Stimulated activated naive CD8-positive, alpha-beta T cell treated with anti-CD3 and anti-CD28 coated beads, Interleukin-15, amount 100 ng/mL, for 72 hours (primary cell): Measurements from ENCODE around the gene PTS.
A peak's percentile ranks its signal among the peaks of the same experiment; 100 is the strongest.

Source experiments
- ATAC-seq: fragments of 150-1000 bp; cut with Tn5 transposase; 2 replicates; pipeline ENCODE4 v1.10.0; 2021; ENCODE audit warnings: mild to moderate bottlenecking, moderate library complexity
- DNase-seq, 2 donors: peaks; one replicate each; pipeline ENCODE4 v3.0.0; 2021 to 2022
- H3K27ac Mint-ChIP-seq, 2 donors: one replicate each; pipeline ENCODE4 v1.8.0; 2022; ENCODE audit warnings: mild to moderate bottlenecking in 2 of 2, mixed read lengths in 2 of 2, moderate library complexity in 2 of 2
- H3K27me3 Mint-ChIP-seq: one replicate; pipeline ENCODE4 v1.8.0; 2022; ENCODE audit warnings: mixed read lengths
- H3K4me1 Mint-ChIP-seq: one replicate; pipeline ENCODE4 v1.8.0; 2022; ENCODE audit warnings: mild to moderate bottlenecking, mixed read lengths
- H3K4me3 Mint-ChIP-seq, 2 donors: one replicate each; pipeline ENCODE4 v1.8.0; 2022; ENCODE audit warnings: mild to moderate bottlenecking in 2 of 2, mixed read lengths in 2 of 2, moderate library complexity in 1 of 2
- H3K9me3 Mint-ChIP-seq, 2 donors: one replicate each; pipeline ENCODE4 v1.8.0; 2022; ENCODE audit warnings: mixed read lengths in 2 of 2

Gene PTS

DNA sequence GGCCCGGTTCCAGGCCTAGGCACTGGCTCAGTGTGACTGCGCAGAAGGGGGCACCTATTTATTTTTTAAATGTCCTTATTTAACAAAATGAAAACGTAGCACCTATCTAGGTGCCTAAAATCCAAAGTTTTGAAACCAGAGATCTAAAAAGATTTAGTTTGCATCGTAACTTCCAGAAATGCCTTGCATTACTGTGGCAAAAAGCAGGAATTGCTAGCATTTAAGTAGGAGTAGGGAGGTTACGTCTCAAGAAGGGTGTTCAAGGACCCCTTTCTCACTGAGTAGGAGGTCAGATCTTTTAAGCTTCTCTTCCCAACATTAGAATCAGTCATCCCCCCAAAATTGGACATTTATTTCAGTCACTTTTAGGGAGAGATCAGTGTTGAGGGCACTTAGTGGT lies 42.2 kb downstream of the PTS start:
- Mint-ChIP-seq H3K27ac (no peak overlapping the region), H3K27me3 (no peaks in the 10 kb centered on the region), H3K9me3 (no peaks in the 10 kb centered on the region), H3K4me3 (no peak overlapping the region), H3K4me1 (no peaks in the 10 kb centered on the region)
- no peak for ATAC-seq
- DNase-seq: no peak

DNA sequence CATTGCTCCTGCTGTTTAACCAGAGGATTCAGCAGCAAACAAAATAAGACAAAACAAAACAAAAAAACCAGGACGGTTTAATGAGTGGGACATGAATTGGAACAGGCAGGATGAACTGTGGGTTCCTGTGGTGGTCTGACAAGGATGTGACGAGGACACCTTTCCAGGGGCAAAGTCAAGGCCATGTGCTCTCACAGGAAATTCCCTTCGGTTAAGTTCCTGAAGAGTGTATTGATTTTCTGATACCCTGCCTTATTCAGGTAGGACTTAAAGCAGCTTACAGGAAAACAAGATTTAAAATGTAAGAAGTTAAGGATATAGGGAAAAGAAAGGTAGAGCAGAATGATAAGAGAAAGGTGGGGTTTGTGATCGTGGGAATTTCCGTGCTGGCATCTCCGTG lies 42.9 kb downstream of the PTS start:
- DNase-seq (no peak), ATAC-seq (no peak)
- no peaks in the 10 kb centered on the region for H3K27me3 Mint-ChIP-seq
- no peaks in the 10 kb centered on the region for H3K4me1 Mint-ChIP-seq
- H3K27ac Mint-ChIP-seq: peak overlapping the region in 1 of 2 donors; percentile 21
- no peak overlapping the region for H3K4me3 Mint-ChIP-seq
- no peaks in the 10 kb centered on the region for H3K9me3 Mint-ChIP-seq

DNA sequence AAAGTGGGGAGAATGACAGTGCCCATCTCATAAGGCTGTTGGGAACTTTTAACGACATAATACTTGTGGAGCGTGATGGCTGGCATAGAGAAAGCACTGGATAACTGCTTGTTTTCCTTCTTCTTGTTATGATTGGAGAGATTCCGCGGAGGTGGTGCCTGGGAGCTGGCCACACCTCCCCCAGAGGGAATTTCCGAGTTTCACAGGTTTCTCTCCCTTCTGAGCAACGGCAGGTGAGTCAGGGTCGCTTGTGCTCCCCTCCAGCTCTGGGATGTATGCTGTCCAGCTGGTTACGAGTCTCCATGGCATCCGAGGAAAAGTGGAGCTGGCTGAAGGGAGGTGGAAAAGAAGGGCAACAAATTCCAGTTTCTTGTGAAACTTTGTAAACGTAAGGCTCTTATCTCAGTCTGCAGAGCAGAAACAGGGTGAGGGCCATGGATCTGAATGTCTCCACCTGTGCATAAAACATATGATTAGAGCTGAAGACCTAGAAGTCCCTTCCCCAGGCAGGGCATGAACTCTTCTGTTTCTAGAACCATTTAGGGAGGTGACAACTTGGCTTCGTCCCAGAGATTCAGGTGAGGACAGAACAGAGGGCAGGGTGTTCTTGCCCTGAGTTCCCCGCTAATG lies 44.4 kb downstream of the PTS start:
- Mint-ChIP-seq H3K27me3 (no peaks in the 10 kb centered on the region), H3K4me3 (no peak overlapping the region), H3K4me1 (no peaks in the 10 kb centered on the region), H3K9me3 (no peaks in the 10 kb centered on the region), H3K27ac (peak overlapping the region in 1 of 2 donors; percentile 9)
- ATAC-seq (no peak), DNase-seq (no peak)

DNA sequence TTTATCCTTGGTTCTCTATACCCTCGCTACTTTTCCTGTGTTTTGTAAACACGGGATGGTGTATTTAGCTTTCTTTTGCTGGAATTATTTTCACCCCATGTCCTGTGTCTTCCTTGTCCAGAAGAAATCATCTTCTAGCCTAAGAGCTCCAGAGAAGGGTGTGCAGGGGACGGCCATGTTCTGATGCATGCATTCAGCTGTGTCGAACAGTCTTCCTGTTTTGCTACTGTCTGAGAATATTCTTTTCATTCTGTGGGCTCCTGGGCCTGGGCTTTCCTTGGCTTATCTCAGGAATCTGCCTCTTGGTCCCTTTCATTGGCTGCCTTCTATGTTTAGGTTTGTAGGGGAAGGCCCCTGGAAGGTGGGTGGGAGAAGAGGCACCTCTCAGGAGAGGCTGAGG lies 45.0 kb downstream of the PTS start:
- ATAC-seq (no peak), DNase-seq (no peak)
- no peak overlapping the region for H3K4me3 Mint-ChIP-seq
- H3K9me3 Mint-ChIP-seq: no peaks in the 10 kb centered on the region
- no peaks in the 10 kb centered on the region for H3K4me1 Mint-ChIP-seq
- no peaks in the 10 kb centered on the region for H3K27me3 Mint-ChIP-seq
- H3K27ac Mint-ChIP-seq: no peak overlapping the region

DNA sequence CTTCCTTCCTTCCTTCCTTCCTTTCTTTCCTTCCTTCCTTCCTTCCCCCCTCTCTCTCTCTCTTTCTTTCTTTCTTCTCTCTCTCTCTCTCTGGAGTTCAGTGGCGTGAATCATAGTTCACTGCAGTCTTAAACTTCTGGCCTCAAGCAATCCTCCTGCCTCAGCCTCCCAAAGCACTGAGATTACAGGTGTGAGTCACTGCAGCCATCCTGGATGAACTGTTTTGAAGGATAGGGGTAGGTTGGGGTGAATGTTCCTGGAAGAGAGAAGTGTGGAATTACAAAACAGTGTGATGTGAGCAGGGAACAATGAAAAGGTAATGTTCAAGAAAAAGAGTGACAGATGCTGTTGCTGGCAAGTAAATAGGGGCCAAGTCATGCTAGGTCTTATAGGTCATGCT lies 46.8 kb downstream of the PTS start:
- Mint-ChIP-seq H3K4me1 (no peaks in the 10 kb centered on the region), H3K27ac (no peak overlapping the region), H3K4me3 (no peak overlapping the region), H3K9me3 (no peaks in the 10 kb centered on the region), H3K27me3 (no peaks in the 10 kb centered on the region)
- ATAC-seq (no peak), DNase-seq (no peak)

DNA sequence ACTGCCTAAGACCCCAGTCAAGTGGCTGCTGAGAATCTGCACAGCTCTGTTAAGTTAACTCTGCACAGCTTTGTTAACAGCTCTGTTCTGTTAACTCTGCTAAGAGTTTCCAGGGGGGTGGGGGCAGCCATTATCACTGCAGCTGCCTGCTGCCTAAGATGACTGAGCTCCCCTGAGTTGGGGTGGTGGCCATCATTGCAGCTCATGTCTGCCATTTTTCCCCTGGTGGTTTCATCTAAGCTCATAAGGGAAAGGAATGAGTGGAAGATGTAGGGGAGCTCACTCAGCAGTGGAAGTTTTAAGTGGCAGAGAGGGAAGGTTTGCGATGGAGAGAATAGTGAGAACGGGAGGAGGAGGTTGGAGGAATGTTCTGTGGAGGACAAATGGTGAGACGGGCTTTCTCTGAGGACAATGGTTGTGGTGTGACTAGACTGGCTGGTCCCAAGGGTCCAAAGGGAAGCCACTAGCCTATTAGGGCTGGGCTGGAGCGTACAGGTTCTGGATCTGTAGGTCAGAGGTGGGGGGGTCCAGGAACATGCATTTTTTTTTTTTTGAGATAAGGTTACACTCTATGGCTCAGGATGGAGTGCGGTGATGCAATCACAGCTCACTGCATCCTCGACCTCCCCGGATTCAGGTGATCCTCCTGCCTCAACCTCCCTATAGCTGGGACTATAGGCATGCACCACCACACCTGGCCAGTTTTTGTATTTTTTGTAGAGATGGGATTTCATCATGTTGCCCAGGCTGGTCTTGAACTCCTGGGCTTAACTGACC lies 48.0 kb downstream of the PTS start:
- ATAC-seq (no peak), DNase-seq (no peak)
- no peak overlapping the region for H3K27ac Mint-ChIP-seq
- no peaks in the 10 kb centered on the region for H3K4me1 Mint-ChIP-seq
- H3K27me3 Mint-ChIP-seq: no peaks in the 10 kb centered on the region
- no peak overlapping the region for H3K4me3 Mint-ChIP-seq
- H3K9me3 Mint-ChIP-seq: no peaks in the 10 kb centered on the region

DNA sequence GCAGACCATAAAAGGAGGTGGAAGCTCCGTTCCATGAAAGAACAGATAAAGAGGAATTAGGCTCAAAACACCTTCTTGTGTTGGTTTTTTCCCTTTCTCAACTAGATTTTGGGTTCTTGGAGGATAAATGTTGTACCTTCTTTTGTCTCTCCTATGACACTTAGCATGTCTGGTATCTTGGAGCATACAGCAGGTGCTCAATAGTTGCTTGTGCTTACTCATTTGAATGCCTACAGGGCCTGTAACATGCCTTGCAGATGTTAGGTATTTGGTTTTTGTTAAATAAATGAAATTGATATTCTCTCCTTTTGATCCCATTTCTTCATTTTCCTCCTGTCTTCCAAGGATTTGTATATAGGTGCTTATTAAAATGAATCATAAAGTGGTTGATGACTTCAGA lies 50.8 kb downstream of the PTS start:
- ATAC-seq (no peak), DNase-seq (no peak)
- peaks cover 20% of the 10 kb centered on the region for H3K4me1 Mint-ChIP-seq
- no peaks in the 10 kb centered on the region for H3K27me3 Mint-ChIP-seq
- H3K27ac Mint-ChIP-seq: no peak overlapping the region
- no peaks in the 10 kb centered on the region for H3K9me3 Mint-ChIP-seq
- H3K4me3 Mint-ChIP-seq: no peak overlapping the region

DNA sequence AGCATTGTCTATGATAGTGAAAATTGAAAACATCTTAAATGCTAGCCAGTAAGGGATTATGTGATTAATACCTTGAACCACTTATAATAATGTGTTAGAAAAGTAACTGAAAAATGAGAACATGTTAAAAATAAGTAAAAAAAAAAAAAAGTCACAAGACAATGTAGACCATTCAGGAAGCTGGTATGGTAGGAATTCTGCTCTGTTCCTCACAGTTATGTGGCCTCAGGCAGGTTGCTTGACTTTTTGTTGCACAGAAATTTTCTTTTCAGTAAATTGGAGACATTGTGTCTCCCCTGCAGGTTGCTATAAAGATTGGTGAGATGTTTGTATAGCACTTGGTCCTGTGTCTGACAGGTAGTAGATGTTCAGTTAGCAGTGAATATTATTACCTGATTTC lies 51.7 kb downstream of the PTS start:
- no peaks in the 10 kb centered on the region for H3K9me3 Mint-ChIP-seq
- ATAC-seq: no peak
- H3K4me1 Mint-ChIP-seq: peaks cover 23% of the 10 kb centered on the region

DNA sequence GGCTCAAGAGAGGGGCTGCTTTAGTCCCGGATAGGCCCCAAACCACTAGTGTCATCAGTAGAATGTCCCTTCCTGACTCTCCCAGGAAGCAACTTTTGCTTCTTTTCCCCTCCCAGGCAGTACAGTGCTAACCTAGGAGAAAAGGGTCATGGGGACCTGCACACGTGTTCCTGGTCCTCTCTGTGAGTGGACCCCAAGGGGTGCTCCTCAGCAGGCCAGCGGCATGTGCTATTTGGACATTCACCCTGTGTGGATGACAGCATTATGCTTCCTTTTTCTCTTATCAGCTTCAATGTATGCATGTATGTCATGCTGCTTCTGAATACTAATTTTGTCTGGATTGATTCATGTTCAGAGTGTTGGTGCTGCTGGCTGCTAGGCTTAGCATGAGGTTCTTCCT lies 52.6 kb downstream of the PTS start:
- Mint-ChIP-seq H3K27ac (no peak overlapping the region), H3K9me3 (no peaks in the 10 kb centered on the region), H3K27me3 (no peaks in the 10 kb centered on the region), H3K4me3 (no peak overlapping the region), H3K4me1 (peaks cover 23% of the 10 kb centered on the region)
- no peak for DNase-seq
- ATAC-seq: no peak

More for the DNA sequence above, 51.7 kb downstream of the PTS start:
- DNase-seq: no peak
- Mint-ChIP-seq H3K4me3 (no peak overlapping the region), H3K27me3 (no peaks in the 10 kb centered on the region), H3K27ac (no peak overlapping the region)

DNA sequence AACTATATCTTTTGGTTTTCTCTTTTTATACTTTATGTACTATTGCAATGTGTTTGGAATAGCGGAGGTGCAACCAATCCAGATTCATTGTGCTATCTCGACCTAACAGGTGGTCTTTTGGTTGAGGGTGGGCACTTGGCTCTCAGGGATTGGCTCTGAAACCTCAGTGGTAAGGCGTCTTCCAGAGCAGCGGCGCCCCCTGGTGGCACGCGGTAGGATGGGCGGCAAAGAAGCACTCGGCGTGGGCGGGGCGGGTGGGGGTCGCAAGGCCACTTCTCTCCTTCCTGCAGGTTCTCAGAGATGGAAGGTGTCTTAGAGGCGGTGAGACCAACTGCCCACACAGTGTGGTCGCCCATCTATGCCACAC lies 53.7 kb downstream of the PTS start:
- H3K27me3 Mint-ChIP-seq: no peaks in the 10 kb centered on the region
- DNase-seq (peak; percentile 74), ATAC-seq (peak; percentile 64)
- H3K4me1 Mint-ChIP-seq: peaks cover 23% of the 10 kb centered on the region
- no peaks in the 10 kb centered on the region for H3K9me3 Mint-ChIP-seq
- H3K4me3 Mint-ChIP-seq: peak overlapping the region; percentile 87 to 89
- no peak overlapping the region for H3K27ac Mint-ChIP-seq

DNA sequence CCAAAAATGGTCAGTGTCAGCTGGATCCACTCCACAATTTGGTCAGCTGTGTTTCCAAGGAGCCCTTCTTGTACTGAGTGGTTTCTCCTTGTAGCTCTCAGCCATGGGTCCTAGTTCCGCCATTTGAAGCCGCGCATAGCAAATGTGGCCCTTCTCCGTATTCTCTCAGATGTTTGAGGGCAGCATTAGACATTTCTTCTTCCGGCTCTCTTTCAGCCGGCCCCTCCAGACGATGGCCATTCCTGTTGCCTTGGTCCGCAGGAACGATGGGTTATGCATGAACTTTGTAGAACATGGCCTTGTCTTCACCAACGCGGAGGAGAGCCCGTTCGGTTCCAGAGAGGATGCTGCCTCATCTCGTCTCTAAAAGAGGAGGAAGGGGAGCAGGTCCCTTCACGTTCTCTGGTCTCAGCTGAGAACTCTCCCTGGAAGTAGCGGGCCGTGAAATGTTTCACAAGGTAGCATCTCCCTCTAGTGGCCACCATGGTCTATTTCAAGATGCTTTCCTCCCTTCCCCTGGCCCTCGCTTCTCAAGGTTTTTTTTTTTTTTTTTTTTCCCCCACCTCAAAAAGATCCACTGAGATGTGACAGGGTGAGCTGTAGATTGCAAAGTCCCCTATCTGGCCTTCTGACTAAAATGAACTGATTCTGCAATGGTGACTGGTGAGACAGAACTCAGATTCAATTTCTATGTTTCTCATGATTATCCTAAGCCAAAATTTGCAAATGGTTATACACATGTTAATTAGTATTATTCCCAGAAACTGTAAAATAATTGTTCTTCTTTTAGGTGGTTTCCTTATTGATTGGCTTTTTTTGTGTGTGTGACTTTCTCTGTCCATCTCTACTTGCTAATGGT lies 54.3 kb downstream of the PTS start:
- Mint-ChIP-seq H3K27ac (peak overlapping the region; percentile 30 to 93), H3K4me1 (peaks cover 23% of the 10 kb centered on the region), H3K9me3 (no peaks in the 10 kb centered on the region), H3K27me3 (no peaks in the 10 kb centered on the region), H3K4me3 (peak overlapping the region; percentile 87 to 89)
- DNase-seq (peak; percentile 71 to 72), ATAC-seq (peak; percentile 89)

DNA sequence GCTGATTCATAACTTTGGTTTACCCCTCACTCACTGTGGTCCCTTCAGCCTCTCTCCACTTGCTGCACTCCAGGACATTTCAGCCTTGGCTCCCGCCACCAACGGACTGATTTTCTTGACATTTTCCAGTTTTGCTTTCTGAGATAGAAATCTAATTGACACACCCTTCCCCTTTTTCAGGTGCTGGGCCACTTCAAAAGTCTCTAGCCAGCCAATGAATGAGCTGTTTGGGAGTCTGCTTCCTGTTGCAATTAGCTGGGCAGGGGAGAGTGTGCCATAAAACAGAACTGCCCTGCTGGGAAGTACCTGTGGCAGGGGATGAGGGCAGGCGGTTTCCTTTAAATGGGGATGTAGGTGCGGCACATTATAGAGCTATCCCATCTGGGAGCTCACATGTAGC lies 55.5 kb downstream of the PTS start:
- Mint-ChIP-seq H3K27me3 (no peaks in the 10 kb centered on the region), H3K9me3 (no peaks in the 10 kb centered on the region), H3K4me3 (no peak overlapping the region), H3K4me1 (peaks cover 23% of the 10 kb centered on the region), H3K27ac (no peak overlapping the region)
- no peak for ATAC-seq
- DNase-seq: no peak
